WTC11 (cell line): ENCODE results near the gene SLC30A1.

ENCODE experiments used
- SP1 ChIP-seq: sonication (generic); formaldehyde crosslinking; conservative IDR thresholded peaks from 2 replicates; pipeline ENCODE4 v1.8.1; 2022; ENCODE audit warnings: missing genetic modification reagents
- ZNF423 ChIP-seq: fragments of 250-450 bp; sonication (Bioruptor Pico); IDR thresholded peaks from 2 replicates; pipeline ENCODE4 v2.1.2; 2022; ENCODE audit warnings: mild to moderate bottlenecking, moderate library complexity

DNA sequence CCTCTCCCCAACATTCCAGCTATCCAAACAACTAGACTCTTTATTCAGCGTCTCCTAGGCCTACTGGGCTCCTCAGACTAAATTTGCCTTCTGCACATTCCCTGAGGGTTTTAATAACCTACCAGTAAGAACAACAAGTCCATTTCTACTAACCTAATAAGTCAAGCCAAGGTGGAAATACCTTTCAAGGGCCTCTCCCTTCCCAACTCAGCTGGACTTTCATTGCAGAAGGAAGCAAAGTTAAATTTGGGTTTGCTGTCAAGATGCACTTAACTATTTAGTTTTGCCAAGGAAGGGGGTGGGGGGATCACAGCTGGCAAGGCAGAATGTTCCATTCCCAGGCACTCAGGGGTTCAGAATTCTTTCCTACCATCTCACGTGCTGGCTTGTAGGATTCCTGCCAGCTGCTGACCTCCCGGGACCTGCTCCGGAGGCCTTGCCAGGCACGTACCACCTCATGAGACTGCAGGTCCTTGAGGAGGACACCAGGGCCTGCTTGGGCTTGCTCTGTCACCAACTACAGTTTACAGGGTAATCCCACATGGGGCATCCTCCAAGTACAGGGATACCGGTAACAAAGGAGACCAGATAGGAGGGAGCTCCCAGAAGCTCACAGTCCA is 29.8 kb downstream of the SLC30A1 start:
- TF ChIP-seq SP1 (CRISPR knock-in tag) = no peak
- TF ChIP-seq ZNF423 (CRISPR knock-in tag) = no peak
